Measurements from ENCODE around the gene SUGCT.
A peak's percentile ranks its signal among the peaks of the same experiment; 100 is the strongest.
"Not testable (repeated sequence)": the region's sequence is repeated elsewhere in the genome, so short reads cannot be mapped to it uniquely, and the experiment has no call there.

Gene SUGCT

DNA sequence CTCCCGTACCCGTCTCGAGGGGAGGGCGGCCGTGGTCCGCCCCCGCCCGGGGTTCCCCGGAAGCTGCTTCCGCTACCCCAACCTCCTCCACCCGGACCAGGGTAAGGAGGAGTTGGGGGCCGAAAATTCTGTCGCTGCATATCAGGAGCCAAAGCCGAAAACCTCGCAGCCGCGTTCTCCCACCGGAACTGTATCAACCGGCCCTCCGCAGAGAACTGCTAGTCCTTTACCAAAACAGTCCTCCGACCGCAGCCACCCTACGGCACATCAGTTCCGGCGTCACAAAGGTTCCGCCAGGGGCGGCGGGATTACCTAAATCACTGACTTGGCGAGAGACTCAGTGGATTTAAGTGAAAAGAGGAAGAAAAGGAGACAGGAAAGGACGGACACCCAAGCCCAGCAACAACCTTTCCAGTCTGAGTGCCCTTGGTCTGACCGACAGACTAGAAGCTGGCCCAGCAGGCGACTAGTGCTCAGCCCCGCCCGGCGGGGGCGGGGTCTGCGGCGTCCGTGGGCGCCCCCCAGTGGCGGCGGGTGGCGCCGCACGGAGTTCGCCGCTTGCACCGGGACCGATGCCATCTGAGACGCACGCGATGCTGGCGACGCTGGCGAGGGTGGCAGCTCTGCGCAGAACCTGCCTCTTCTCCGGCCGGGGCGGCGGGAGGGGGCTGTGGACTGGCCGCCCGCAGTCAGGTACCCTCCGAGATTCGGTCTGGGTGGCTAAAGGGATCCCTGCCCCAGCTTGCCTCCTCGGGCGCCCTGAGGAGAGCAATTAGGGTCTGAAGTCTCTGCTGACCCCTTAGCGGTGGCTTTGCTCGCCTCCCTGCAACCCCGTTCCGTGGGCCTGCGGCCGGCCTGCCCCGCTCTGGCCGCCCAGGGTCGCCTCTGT, at the start of gene SUGCT, which contains the start of gene MPLKIP:
TSS of gene SUGCT (plus strand) at position 578 of the 889 bp plus-strand sequence.
TSS of gene MPLKIP (minus strand) at position 195 of the 889 bp plus-strand sequence. CDS start at position 140, 55 bp downstream.
- DNase-seq (ENCODE audit: low read depth), result peak; percentile 62

- no peak for DNase-seq (ENCODE audit: low read depth)
Measured at GRCh38 chr7:40092182-40092581, 42.6 kb upstream of the SUGCT start.

DNA sequence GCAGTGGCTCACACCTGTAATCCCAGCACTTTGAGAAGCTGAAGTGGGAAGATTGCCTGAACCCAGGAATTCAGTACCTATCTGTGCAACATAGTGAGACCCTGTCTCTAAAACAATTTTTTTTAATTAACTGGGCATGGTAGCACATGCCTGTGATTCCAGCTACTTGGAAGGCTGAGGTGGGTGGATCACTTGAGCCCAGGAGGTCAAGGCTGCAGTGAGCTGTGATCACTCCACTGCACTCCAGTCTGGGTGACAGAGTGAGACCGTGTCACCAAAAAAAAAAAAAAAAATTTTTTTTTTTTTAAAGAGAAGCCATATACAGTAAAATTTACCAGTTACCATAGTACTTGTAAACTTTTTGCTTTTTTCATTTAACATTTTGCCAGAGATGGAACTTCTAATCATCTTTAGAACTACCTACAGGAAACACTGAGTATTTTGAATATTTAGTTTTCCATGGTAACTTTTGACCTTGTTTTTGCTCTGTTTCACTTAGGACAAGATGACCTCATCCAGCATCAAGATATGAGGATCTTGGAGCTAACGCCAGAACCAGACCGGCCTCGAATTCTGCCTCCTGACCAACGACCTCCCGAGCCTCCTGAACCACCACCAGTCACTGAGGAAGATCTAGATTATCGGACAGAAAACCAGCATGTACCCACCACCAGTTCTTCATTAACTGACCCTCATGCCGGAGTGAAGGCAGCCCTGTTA, 41.0 kb upstream of the SUGCT start:
- no peak for DNase-seq (ENCODE audit: low read depth)

- no peak for DNase-seq (ENCODE audit: low read depth)
Measured at GRCh38 chr7:40095230-40095629, 39.6 kb upstream of the SUGCT start.

GRCh38 chr7:40095695-40096327, 39.0 kb upstream of the SUGCT start:
- DNase-seq (ENCODE audit: low read depth), result no peak

DNA sequence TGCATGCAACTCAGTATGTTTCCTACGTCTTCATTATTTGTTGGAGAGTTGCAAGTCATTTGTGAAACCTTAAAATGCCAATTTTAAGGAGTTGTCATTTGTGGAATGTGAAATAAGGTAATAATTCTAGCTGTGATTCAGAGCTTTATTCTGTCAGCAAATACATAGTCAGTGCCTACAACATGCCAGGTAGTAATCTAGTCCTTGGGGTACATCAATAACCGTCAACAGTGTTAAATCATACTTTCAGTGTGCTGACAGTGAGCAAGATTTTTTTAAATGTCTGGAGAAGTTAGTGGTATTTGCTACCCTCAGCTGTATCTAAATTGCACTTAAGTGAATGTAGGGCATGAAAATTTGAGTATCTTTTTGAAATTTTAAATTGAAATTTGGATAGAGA, 37.1 kb upstream of the SUGCT start:
- DNase-seq (ENCODE audit: low read depth), result no peak

DNA sequence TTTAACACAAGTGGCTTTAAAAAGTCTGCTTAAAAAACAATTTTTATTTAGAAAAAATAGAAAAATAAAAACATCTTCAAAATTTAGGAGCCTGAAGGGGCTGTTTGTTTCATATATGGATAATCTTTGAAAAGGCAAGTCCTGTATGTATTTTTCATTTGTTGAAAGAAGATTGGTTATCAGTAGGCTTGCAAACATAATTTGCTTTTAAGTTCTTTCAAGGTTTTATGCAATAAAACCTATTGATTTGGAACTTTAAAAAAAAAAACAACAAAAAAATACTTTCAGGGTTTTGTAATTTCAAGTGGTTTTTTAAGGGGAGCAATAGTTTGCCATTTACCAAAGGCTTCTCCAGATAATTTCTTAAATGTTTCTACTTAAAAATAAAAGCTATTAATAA, 36.0 kb upstream of the SUGCT start:
- no peak for DNase-seq (ENCODE audit: low read depth)

DNA sequence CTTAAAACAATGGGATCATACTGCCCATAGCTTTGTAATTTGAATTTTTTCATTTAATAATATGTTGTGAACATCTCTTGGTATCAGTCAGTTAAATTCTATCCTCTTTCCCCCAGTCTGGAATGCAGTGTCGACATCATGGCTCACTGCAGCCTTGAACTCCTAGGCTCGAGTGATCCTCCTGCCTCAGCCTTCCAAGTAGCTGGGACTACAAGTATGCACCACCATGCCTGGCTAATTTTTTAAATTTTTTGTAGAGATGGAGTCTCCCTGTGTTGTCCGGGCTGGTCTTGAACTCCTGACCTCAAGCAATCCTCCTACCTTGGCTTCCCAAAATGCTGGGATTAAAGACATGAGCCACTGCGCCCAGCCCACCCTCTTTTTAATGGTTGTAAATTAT, 35.0 kb upstream of the SUGCT start:
- DNase-seq (ENCODE audit: low read depth), result no peak

- DNase-seq (ENCODE audit: low read depth), result no peak
Measured at GRCh38 chr7:40101201-40101600, 33.6 kb upstream of the SUGCT start.

- DNase-seq (ENCODE audit: low read depth), result no peak
Measured at GRCh38 chr7:40102897-40103296, 31.9 kb upstream of the SUGCT start.

GRCh38 chr7:40105879-40106473, 28.8 kb upstream of the SUGCT start:
- no peak for DNase-seq (ENCODE audit: low read depth)

GRCh38 chr7:40115936-40116335, 18.9 kb upstream of the SUGCT start:
- DNase-seq (ENCODE audit: low read depth), result no peak

GRCh38 chr7:40117199-40117598, 17.6 kb upstream of the SUGCT start:
- DNase-seq (ENCODE audit: low read depth), result not testable (repeated sequence)

- not testable (repeated sequence) for DNase-seq (ENCODE audit: low read depth)
Measured at GRCh38 chr7:40118201-40118600, 16.6 kb upstream of the SUGCT start.

DNA sequence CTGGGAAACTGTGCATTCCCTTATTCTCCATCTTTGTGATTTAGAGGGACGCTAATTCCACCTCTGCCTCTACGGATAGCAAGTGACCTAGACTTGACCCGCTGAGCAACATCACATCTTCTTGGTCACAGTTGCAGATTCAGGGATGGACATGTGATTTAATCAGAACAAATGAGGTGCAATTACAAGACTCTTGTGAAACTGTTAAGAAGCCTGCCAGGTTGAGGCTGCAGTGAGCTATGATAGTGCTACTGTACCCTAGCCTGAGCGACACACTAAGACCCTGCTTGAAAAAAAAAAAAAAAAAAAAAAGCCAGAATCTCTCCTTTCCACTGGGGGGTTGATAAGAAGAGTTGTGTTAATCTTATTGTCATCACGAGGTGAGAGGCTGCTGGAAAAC, 14.8 kb upstream of the SUGCT start:
- no peak for DNase-seq (ENCODE audit: low read depth)

GRCh38 chr7:40122100-40122939, 12.5 kb upstream of the SUGCT start:
- not testable (repeated sequence) for DNase-seq (ENCODE audit: low read depth)

DNA sequence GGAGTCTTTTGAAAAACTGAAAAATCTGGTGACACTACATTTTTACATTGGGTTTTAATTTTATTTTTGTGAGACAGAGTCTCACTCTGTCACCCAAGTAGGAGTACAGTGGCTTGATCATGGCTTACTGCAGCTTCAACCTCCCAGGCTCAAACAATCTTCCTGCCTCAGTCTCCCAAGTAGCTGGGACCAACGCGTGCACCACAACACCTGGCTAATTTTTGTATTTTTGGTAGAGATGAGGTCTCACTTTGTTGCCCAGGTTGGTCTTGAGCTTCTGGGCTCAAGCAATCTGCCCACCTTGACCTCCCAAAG, 11.9 kb upstream of the SUGCT start:
- no peak for DNase-seq (ENCODE audit: low read depth)

GRCh38 chr7:40133561-40134427, 1.0 kb upstream of the SUGCT start:
- DNase-seq (ENCODE audit: low read depth), result peak; percentile 9

DNA sequence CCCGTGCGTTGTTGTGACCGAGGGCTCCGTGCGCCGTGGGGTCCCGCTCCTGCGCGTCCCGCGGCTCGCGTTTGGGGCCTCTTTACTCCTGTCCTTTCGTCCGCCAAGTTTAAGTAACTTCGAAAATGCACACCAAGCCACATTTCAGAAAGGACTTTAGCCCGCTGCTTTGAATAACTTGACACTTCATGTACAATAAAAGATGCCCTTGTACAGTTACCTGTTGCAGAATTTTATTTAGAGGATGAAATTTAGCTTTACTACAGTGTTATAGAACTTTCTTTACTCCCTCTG, 459 bp downstream of the SUGCT start:
- DNase-seq (ENCODE audit: low read depth), result no peak

GRCh38 chr7:40137563-40137962, 2.8 kb downstream of the SUGCT start:
- DNase-seq (ENCODE audit: low read depth), result no peak

- no peak for DNase-seq (ENCODE audit: low read depth)
Measured at GRCh38 chr7:40138973-40139372, 4.2 kb downstream of the SUGCT start.

Data from GM04503 (cell line).